Dermis blood vessel endothelial cell (primary cell): ENCODE data around the gene SNUPN. TPM values are rescaled to one million over a fixed set of nuclear protein-coding genes. Genes with fewer than 3 reads are reported as not detected.
"Not testable (repeated sequence)": the region's sequence is repeated elsewhere in the genome, so short reads cannot be mapped to it uniquely, and the experiment has no call there.

Experiments used
- DNase-seq: peaks from one replicate; pipeline ENCODE4 v3.0.0; 2010
- total RNA-seq: library from RNA; depleted of rRNA; stranded (reverse); fragments of >200 nt; gene quantifications from 2 replicates; pipeline ENCODE4 v1.2.3, GENCODE V29; 2014

SNUPN gene
- total RNA-seq, 1 donor from 2014 or later, result 25.2 TPM

DNA sequence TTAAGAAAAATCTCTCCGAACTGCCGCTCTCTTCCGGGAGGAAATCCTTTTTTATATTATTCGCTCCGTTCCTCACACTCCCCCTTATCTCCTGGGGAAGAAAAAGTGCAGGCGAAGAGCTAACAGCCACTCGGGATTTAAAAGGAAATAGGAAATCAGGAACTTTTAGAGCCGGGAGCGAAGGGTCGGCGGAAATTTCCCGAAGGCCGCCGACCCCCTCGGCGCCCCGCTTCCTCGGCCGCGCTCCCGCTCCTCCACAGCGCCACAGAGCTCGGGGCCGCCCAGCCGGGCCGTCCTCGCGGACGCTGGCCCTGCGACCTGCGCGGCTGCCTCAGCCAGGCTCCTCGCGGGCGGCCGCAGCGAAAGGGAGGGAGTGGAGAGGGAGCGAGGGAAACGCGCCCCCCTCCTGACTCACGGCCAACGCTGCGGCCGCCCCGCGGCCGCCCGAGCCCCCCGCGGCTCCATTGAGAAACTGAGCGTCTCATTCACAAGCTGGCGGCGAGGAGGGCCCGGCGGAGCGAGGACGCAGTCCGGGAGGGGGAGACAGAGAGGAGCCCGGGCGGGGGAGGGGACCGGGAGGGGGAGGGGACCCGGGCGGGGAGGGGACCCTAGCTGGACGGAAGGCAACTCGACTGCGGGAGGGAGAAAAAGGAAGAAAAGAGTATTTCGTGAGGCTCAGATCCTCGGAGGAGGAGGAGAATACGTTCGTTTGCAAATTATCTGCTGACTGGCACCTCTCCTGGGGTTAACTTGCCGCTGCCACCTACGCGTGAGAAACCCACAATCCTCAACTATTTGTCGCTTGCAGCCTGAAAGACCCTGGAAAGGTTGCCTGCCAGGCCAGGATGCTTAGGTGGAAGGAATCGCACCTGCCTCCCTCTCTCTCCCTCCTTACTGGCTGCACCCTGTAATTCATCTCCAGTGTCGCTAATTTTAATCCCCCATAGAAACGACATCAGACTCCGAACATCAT lies 46.3 kb downstream of the SNUPN start, which contains the start of gene PTPN9:
Gene PTPN9, minus strand, starts transcription at position 368 of the 973 bp plus-strand sequence. CDS start 539 bp downstream, outside the sequence.
- DNase-seq, result peak; percentile 78

DNA sequence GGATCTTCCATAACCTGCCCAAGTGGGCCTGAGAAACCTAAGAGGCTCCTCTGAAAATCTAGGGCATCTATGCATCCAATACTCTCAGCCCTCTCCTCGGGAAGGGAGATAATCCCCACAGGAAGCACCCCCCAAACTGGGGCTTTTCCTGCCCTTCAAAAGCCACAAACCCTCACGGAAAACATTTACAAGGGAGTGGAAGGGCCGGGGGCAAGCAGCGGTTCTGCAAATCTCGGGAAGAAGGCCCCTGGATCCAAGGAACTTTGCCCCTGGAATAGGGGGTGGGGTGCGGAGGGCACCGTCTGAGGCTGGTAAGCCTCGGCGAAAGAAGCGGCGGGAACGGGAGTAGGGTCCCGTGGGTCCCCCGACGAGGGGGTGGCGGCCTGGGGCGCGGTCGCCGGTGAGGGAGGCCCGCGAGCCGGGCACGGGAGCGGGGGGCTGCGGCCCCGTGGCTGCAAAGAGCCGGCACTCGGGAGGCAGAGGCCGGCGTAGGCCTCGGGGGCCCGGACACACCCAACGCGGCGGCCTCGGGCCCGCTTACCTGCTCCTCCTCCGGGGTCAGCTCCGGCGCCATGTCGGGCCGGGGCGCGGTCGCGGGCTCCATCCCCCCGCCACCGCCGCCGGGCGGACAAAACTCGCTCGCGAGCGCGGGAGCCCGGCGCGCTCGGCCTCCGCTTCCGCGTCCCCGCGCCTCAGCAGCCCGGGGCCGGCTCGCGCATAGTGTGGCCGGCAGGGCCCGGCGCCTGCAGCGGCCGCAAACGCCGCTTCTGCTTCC lies 47.2 kb downstream of the SNUPN start:
- DNase-seq, result peak; percentile 37

DNA sequence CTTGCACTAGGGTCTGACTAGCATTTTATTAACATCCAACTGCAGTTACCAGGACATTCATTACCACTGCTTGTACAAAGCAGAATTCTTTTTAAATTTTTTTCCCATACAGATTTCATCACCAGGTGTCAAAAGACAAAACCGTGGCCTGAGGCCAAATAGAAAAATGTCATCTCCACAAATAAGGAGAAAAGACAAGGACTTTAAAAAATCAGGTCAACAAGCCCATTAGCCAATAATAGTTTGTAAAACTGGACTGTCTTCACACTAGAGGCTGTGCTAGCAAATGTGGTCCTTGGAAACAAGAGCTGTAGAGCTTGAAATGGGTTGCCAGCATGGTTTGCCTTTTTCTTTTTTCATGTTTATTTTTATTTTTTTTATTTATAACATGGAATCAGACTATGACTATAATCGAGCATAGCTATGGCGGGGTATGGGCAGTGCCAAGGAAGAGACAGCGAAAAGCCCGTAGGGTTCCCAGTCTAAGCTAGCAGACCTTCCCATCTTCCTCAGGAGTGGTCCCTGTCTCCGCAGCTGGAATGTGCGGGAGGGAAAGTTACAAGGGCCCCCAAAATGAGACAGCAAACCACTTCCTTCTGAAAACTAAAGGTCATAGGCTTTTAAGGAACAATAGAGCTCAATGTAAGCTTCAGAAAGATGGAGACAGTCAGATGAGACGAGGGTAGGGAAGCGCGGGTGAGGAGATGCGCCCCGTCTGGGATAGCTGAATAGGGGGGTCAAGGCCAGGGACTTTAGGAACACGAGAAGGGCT lies 47.9 kb downstream of the SNUPN start:
- peak; percentile 28 for DNase-seq

GRCh38 chr15:75573648-75574384 lies 51.7 kb downstream of the SNUPN start:
- DNase-seq, result no peak

DNA sequence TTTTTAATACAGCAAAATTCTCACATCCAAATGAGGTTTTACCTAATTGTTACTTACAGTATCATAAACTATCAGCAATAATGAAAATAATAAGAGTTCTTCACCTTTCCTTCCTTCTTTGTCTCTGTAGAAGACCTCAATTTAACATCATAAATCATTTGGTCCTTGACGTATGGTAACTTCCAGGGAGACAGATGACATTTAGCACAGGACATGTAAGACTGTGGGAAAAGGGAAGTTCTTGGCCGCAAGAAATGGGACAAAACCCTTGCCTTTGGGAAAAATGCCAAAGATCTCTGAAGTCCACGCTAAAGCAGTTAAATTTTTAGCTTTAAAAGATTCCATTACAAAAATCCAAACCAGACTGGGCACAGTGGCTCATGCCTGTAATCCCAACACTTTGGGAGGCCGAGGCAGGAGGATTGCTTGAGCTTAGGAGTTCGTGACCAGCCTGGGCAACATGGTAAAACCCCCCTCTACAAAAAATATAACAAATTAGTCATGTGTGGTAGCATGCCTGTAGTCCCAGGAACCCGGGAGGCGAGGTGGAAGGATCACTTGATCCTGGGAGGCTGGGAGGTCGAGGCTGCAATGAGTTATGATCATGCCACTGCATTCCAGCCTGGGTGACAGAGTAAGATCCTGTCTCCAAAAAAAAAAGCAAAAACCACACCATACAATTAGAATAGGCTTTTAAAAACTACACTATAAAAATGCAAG lies 55.2 kb downstream of the SNUPN start:
- no peak for DNase-seq

GRCh38 chr15:75565062-75565970 lies 60.2 kb downstream of the SNUPN start:
- DNase-seq, result no peak

GRCh38 chr15:75561888-75562287 lies 63.6 kb downstream of the SNUPN start:
- no peak for DNase-seq

GRCh38 chr15:75559360-75559759 lies 66.2 kb downstream of the SNUPN start:
- not testable (repeated sequence) for DNase-seq

DNA sequence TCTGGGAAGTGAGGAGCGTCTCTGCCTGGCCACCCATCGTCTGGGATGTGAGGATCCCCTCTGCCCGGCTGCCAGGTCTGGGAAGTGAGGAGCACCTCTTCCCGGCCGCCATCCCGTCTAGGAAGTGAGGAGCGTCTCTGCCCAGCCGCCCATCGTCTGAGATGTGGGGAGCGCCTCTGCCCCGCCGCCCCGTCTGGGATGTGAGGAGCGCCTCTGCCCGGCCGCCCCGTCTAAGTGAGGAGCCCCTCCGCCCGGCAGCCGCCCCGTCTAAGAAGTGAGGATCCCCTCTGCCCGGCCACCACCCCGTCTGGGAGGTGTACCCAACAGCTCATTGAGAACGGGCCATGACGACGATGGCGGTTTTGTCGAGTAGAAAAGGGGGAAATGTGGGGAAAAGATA lies 66.6 kb downstream of the SNUPN start:
- not testable (repeated sequence) for DNase-seq

DNA sequence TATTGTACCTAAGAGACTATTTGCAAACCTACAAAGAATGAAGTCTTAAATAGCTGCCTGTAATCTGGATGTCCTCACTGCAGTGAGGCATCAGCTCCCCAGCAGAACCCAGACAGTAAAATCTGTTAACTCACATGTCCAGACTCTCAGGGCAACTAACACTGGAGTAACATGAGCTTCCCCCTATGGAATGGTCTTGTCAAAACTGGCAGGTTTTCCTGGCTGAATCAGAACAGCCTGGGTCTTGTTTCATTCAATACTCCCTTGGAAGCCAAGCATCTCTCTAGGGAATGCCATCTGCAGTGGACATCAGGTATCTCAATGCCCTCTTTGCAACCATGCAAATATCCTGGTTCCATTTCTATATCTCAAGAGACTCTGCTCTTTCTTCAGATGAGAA lies 70.8 kb downstream of the SNUPN start:
- no peak for DNase-seq

GRCh38 chr15:75553659-75554058 lies 71.9 kb downstream of the SNUPN start:
- no peak for DNase-seq

DNA sequence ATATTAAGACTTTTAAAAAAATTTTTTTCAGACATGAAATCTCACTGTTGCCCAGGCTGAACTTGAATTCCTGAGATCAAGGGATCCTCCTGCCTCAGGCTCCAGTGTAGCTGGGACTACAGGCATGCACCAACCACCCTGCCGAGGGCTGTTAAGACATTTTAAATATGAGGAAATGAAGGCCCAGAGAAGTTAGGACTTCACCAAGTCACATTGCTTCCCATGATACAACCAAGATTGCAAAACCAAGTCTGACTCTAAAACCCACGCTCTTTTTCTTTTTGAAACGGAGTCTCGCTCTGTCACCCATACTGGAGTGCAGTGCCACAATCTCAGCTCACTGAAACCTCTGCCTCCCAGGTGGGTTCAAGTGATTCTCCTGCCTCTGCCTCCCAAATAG lies 74.4 kb downstream of the SNUPN start:
- no peak for DNase-seq

Other genes with a start within 250 kb of the SNUPN start
- gene SIN3A, start 174.0 kb downstream of the SNUPN start, total RNA-seq, result 32.0 and 40.8 TPM in 2 replicates
- gene PTPN9, start 46.4 kb downstream of the SNUPN start, total RNA-seq, result 17.7 and 25.5 TPM in 2 replicates
- 81.7 and 138 TPM in 2 replicates for gene IMP3, start 14.5 kb upstream of the SNUPN start, total RNA-seq
- 13.8 and 19.1 TPM in 2 replicates for gene SNX33, start 22.2 kb upstream of the SNUPN start, total RNA-seq
- gene CSPG4, start 87.1 kb upstream of the SNUPN start, total RNA-seq, result 0.19 and 0.68 TPM in 2 replicates
- 68.8 and 69.1 TPM in 2 replicates for gene UBE2Q2, start 217.7 kb upstream of the SNUPN start, total RNA-seq